ENCODE results near the gene ADGRV1.
A peak's percentile ranks its signal among the peaks of the same experiment; 100 is the strongest.

Gene ADGRV1

DNA sequence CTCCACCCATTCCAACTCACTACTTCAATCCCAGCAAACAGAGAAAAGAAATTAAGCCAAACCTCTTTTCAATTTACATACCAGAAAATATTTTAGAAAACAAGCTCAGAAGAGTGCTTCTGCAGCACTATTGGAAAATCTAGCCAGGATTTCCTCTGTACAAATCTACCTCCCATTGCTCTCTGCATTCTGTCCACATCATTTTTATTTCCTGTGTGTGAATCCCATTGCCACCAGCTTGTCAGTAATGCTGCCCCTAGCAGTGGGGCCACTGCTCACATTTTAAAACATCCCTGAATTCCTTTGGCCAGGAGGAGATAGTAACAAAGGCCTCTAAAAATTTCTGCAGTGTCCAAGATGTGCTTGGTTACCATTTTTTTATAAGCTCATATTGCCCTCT, 592.0 kb downstream of the ADGRV1 start:
- DNase-seq: no peak

DNA sequence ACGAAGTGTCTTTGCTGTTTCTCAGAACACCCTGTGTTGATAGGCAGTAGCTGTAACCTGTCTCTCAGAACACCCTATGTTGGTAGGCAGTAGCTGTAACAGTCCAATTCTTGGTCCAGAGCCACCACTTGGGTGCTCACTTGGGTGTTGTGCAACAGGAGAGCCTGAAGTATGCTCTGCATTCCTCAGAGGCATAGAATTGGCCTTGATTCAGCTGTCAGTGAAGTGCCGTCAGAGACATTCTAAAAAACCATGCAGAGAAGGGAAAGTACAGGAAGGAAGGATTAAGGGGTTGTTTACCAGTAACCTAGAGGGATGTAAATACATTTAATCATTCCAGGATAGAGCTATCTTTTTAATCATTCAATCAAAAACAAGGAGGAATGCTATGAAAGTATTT, 593.4 kb downstream of the ADGRV1 start:
- peak; percentile 8 to 77 for DNase-seq

DNA sequence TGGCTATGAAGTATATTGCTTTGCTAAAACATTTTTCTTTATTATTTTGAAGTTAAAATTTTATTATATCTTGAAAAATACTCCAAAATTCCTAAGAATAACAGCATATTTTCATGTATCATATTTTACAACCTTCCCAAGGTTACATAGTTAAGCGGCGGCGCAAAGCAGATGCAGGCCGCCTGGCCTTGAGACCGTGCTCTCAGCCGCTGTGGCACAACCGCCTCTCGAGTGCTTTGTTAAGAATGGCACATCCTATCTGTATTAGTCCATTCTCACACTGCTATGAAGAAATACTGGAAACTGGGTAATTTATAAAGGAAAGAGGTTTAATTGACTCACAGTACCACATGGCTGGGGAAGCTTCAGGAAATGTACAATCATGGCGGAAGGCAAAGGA, 595.7 kb downstream of the ADGRV1 start:
- DNase-seq: no peak

DNA sequence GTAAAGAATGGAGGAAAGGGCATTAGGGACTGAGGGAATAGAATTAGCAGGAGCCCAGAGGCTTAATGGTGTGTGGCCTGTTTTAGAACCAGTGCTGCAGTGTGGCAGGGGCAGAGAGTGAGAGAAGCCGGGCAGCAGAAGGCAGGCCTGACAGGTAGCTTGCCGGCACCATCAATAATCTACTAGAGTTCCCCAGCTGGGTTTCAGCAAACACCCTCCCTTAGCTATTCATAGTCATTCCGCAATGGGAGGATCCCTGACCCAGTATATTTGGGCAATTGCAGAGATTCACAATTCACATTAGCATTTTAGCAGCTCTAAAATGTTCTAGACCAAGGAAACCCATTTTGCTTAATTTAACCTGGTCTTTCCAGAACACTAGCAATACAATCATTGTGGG, 596.7 kb downstream of the ADGRV1 start:
- DNase-seq: no peak

DNA sequence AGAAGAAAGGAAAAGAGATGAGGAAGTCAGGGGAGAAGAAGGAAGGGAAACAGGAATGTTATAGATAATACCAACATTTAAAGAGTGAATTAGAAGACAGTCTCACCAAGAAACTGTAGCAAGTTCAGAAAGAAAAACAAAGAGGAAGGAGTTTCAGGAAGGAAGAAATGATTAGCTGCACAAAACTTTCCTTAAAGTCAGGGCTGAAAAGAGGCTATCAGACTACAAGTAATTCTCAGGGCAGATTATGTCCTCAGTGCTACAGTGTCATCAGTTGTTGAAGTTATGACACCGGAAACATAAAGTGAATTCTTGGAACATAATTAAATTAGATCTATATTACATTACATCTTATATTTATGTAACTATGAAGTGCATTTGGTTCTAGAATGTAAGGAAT, 597.6 kb downstream of the ADGRV1 start:
- no peak for DNase-seq

DNA sequence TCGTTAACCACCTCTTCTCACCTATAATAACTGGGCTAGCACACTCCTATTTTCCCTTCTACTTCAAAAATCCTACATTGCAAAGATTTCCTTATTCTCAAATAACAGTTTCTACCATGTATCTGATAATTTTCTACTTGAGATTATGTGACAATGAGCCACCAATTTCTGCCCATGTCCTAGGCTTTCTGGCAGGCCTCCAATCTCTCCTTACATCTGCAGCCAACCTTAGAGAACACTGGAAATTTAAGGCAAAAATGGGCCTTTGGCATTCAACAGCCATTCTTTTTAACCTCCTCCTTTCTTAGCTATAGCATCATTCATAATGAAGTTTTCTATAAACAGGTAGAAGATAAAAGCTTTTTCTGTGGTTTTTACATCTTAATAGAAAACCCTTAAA, 599.4 kb downstream of the ADGRV1 start:
- DNase-seq: no peak

DNA sequence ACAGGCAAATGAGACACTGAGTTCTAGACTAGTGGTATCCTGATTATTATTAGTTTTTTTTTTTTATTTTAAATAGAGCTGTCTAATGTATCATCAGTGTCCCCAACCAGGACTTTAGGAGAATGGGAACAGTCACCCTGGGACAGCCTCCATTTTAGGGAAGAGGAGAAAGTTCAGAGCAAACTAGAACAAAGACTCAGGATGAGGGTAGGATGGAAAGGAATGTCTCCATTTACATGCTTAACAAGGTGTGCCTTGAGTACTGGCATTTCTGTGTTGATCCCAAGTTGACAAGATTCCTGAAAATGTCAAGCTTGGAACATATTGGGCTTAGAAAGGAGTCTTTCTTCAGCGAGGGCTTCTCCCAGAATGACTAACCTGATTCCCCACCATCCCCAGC, 601.0 kb downstream of the ADGRV1 start:
- DNase-seq: no peak

DNA sequence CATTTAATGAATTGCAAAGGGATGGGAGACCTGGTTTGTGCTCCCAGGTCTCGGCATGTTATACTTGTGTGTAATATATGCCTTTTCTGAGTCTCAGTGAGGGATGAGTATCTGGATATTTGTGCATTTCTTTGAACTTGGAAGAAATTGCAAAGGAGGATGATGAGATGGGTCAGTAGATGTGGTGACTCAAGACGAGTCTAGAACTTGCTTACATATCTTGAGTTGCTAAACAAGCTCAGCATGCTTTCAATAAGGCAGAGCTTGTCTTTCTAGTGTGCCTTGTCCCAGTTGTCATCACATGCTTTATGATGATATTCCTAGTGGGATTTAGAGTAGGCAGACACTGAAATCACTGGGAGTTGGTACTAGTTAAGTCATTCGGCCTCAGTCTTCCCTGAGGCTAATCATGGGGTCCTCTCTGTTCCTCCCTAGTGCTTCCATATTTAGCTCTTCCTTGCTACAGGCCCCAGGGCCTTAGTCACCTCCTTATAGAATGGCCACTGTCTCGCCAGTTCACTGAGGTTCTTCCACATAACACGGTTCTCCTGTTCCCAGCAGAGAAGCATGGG, 602.2 kb downstream of the ADGRV1 start:
- DNase-seq: no peak

DNA sequence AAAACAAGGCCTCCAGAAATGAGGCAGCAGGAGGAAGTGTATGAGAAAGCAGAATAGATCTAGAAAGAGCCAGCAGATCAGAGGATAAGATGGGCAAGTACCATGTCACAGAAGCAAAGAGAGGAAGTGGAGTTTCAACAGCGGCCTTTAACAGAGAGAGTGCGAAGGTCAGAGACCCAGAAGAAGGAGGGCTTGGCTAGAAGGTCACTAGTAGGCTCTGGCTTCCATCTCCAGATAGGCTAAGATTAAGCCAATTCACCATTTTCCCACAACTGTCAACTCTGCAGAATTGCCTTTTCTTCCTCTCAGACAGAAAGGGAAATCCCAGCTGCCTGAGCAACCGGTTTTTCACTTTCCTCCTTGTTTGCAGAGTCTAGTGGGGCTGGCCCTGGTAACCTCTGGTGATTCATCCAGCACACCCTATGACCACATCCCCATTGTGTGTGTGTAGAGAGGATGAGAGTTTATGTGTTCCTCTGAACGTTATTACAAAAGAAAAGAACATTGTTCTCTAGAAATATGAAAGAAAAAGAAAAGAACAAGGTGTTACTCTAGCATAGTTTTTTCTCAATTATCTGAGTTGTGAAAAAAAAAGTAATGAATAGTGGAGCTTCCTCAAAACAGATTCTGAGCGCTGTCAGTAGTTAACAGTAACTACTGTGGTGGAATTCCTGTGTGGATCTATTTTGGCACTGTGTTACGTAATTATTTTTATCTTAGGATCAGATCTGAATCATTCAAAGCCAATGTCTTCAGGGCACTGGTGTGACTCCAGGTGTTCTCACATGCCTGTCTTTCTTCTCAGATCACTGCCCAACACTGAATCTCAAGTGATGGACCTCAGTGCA, 604.2 kb downstream of the ADGRV1 start:
- DNase-seq: peak; percentile 79 to 95

DNA sequence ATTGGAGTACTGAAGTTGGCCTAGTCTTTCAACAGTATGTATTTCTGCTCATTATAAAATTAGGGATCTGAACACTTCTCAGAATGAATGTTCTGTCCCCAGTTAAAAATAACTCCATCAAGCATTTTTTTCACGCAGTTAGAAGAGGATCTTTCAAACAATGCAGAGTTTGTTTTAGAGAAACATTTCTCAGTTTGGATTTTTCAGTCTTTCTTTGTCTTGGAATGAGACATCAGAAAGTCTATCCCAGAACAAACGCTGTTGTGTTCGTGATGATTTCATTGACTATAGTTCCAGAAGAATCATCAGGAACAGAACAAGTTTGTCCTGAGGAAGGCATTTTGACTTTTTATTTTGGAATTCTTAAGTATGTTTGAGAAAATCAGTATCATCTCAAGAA, 605.8 kb downstream of the ADGRV1 start:
- no peak for DNase-seq

DNA sequence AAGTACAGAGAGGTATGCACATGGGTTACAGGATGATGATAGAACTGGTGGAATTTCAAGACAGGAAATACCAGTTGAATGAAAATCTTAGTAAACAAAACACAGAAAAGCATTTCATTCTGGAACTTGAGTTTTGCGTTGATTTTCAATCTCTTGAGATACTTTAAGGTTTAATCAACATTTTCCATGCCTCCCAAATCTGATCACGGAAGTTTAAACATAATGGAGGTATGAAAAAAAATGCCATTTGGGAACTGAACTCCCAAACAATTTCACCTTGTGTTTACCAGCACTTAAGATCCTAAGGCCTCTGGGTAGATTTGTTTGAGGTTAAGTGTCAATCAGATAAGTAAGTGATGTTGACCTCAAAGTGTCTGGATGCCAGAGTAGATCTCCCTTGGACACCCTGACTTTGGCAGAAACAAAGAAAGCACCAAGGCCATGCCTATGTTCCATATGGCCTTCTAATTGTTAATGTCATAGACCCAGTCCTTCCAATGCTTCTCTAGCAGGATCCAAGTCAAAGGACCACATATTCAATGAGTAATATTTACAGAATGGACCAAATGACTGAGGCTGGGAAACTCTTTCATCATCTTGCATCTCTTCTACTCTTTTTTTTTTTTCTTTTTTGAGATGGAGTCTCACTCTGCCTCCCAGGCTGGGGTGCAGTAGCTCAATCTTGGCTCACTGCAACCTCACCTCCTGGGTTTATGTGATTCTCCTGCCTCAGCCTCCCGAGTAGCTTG, 607.6 kb downstream of the ADGRV1 start:
- peak; percentile 19 to 81 for DNase-seq

DNA sequence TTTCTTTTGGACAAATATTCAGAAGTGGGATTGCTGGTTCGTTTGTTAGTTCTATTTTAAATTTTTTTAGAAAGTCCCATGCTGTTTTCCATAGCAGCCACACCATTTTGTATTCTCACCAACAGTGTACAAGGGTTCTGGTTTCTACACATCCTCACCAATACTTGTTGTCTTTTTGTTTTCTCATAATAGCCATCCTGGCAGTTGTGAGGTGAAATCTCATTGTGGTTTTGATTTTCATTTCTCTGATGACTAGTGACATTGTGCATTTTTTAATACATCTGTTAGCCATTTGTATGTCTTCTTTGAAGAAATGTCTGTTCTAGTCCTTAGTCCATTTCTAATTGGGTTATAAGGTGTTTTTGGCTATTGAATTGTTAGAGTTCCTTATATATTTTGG, 610.3 kb downstream of the ADGRV1 start:
- DNase-seq: no peak

DNA sequence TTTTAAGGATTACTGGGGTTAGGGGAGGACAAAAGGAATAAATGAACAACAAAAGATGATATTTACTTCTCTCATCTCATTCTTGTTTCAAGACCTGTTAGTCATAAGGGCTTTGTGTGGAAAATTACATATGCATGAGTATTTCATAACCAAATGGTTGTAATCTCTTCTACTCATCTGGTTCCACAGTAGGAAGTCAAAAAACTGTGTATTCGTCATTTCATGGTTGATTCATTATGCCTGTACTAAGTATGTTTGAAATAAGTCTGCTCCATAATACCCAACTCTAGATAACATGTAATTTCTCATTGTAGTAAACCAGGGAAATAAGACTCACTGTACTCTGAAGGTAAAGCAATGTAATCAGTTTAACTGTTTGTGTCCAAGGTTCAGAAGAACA, 611.7 kb downstream of the ADGRV1 start:
- no peak for DNase-seq

DNA sequence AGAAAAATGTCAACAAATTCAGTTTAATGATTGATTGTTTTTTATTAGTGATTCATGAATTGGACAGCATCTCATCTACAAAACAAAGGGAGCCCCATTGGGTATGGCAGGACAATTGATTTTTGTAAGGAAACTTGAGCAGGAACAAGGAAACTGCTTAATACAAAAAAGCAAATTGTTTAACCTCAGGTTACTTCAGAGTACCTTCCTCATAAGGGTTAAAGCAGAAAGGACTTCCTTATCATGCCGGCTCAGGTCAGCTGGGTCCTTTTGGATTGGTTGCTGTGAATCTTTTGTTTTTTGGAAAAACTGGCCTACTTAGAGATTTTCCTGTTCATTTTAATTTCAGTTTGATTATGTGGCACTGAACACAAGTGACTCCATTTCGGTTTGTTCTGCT, 612.7 kb downstream of the ADGRV1 start:
- DNase-seq: no peak

DNA sequence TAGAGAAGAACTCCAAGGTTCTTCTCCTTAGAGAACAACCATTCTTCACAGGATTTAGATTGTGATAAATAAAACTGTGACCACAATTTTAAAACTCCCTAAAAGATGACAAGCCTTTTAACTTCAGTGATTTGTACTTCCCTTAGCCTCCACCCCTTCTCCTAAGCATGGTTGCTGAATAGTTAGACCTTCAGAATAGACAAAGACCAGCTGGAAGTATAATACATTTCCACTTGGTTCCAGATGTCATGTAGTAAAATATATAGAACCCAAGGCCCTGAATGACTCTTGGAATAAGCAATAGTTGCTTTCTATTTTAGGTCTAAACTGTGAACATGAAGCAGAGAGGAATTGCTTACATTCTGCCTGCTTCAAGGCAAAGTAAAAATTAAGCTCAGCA, 615.8 kb downstream of the ADGRV1 start:
- DNase-seq: no peak

DNA sequence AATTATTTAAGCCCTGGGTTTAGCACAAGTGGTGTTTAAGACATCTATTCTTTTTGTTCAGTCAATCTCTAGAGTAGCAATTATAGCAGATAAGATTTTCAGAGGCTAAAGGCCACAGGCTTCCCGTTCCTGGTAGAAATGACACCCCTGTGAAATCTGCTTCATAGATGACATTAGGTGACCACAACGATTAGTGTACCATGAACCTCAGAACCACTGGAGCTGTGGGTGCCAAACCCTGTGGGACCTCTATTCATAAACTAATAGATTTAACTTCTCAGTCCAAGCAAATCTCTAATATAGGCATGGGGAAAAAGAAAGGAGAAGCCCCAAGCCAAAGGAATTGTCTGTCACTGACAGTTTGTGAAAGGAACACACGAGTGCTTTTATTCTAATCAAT, 617.1 kb downstream of the ADGRV1 start:
- DNase-seq: no peak

DNA sequence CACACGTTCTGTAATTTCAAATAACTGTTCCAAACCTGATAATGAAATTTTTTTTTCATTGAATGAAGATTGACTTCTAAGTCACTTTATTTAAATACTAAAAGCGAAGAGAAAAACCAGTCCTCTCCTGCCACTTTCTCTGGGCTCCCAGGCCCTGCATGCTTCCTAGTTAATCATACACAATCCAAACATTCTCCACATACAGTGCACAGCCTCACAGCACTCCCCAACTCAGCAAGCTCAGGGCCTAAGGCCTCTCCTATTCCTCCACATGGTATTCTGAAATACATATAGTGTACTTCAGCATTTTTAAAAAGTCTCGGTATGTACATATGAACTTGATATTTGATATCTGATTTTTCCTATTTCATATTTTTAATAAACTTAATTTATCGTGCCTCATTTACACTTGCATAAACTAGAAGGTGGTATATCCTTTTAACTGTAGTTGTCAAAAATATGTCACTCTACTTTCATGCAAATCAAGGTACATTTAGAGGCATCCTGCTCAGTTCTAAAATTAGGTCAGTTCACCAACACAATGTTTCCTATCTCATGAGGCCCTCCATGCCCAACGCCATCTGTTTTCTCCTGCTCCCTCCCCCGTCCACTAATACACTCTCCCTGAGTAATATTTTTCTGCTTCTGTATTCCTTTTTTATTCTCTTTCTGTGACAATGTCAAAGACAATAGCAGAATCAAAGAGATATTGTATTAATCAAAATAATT, 617.9 kb downstream of the ADGRV1 start:
- DNase-seq: no peak

DNA sequence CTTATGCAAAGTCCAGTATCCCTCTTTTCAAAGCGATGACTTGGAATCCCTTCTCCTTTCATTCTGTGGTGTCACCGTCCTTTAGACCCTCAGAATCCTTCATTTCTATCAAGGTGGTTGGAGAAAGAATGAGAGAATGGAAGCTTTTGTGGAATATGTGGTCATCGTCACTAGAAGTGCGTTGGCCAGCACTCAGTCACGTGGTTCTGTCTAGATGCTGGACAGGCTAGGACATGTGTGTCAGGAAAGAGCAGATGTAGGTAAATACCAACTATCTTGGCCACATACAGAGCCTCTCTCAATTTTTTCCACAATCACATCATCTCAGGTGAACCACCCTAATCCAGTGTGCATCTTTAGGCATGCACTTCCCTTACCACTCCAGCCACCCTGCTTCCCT, 618.5 kb downstream of the ADGRV1 start:
- no peak for DNase-seq

DNA sequence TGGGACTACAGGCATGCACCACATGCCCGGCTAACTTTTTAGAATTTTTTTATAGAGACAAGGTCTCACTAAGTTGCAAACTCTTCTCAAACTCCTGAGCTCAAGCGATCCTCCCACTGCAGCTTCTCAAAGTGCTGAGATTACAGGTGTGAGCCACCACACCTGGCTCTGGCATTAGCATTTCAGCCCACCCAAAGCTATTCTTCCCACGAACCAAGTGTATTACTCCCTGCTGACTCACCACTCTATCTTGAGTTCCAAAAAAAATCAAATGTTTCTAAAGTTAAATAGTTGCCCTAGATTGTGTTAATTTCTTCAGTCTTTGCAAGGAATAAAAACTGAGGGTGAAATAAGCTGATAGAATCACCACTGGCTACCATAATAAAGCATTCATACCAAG, 619.0 kb downstream of the ADGRV1 start:
- no peak for DNase-seq

DNA sequence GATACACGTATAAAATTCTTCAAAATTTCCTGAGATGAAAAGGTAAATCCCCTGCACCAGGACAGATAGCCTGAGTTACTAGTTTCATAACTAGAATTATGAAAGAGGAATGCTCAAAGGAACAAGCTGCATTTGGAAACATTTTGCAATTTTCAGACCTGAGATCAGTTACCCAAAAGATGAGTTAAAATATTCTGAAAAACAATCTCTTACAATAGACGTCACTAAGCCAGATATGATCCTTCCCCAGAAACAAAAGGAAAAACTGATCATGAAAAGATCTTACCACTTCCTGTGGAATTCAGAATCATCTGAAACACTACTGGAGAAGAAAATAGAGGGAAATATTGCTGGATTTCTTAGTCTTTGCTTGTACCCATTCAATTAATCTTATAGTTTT, 619.9 kb downstream of the ADGRV1 start:
- no peak for DNase-seq

DNA sequence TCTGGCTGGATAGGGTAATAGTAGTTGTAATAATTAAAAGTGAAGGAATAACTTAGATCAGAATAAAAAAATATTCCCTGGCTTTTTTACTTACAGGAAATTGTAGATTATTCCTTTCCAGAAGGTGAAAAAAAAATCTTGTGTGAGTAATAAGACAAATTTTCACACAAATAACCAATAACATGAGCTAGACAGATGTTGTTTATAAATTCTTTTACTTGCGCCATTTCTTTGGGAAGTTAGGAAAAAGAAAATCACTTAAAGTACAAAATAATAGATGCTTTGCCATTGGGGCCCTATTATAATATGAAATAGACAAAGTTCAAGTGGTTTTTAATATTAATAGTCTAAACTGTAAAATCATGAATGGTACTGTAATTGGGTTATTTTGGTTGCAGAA, 620.4 kb downstream of the ADGRV1 start:
- DNase-seq: no peak

DNA sequence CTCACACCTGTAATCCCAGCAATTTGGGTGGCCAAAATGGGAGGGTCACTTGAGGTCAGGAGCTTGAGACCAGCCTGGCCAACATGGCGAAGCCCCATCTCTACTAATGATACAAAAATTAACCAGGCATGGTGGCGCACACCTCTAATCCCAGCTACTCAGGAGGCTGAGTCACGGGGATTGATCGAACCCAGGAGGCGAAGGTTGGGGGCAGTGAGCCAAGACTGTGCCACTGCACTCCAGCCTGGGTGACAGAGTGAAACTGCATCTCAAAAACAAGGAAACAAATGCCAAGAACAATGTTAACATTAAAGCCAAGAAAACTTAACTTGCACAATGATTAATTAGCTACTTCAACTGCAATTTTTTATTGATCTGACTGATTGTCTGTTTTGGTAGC, 621.9 kb downstream of the ADGRV1 start:
- DNase-seq: no peak

DNA sequence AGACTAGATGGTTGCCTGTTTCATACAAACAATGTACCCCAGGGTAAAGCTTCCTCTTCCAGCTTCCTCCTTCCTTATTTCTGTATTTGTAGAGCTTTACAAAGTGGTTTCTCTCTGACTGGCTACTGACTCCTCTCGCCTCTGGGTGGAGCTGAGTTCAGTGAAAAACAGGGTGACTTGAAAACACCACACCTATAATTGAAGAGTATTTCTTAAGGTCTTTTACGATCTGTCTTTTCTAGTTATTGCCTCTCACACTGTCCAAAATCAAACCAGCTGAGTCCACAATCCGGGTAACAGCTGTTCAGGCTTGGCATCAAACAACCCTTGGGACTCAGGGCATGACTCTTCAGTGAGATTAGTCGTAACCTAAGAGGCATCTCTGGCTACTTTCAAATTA, 624.2 kb downstream of the ADGRV1 start:
- no peak for DNase-seq

DNA sequence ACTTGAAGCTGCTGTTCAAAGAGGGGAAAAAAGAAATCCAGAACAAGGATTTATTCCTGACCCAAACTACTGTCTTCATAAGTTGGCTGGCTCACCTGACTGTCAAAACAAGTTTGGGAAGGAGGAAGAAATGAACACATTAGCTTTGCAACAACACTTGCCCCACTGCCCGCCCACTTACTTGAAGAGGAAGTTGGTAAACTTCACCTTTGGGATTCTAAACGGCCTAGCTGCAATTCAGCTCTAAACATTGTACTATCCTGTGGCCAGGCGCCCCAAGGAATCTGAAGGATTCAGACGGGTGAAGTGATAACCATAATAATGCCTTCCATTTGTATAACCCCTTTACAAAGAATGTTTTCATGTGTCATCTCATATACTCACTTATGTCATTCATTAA, 625.1 kb downstream of the ADGRV1 start:
- DNase-seq: no peak
